Smooth muscle cell of the coronary artery (primary cell): Measurements from ENCODE around the gene STK35. TPM values are rescaled to one million over a fixed set of nuclear protein-coding genes. Genes with fewer than 3 reads are reported as not detected.

Experiments used
- total RNA-seq: library from RNA; depleted of rRNA; stranded (reverse); fragments of >200 nt; gene quantifications from 2 replicates; pipeline ENCODE4 v1.2.3, GENCODE V29; 2014; ENCODE audit warnings: low replicate concordance

Gene STK35
- total RNA-seq, result 9.9 and 11.0 TPM in 2 replicates

DNA sequence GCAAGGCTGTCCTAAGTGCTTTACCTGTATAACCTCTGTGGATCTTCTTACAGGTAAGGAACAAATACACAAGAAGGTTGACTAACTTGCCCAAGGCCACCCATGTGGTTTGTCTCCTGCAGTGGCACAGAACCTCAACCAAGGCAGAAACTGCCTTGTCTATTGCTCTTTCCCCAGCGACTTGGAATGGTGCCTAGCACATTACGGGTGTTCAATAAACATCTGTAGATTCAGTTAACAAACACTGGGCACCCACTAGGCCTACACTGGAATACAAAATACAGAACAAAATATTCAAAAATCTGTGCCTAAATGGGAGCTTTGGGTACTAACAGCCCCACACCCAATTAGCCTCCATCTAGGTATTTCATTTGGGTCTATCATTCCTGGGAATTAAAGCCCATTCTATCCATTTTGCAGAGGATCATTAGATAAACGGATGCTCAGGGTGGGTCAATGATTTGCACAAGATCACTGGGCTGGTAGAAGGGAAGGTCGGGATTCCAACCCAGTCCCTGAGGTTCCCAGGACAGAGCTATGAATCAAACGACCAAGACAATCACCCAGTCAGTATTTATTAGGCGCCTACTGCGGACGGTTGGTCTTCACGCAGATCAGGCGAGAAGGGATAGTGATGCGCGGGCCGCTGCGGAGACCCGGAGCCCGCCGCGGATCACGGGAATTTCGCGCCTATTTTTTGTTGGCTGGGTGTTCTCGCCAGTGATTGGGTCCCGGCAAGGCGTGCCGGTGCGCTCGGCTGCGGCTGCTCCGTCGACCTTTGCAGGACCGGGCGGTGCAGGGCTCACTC lies at the start of gene STK35:
Gene STK35, plus strand, starts transcription at position 771 of the 808 bp plus-strand sequence. CDS start 55 bp downstream, outside the sequence.

Other genes with a start within 250 kb of the STK35 start
- 6.0 and 8.2 TPM in 2 replicates for gene SIRPA, start 206.4 kb upstream of the STK35 start, total RNA-seq
- not detected in 2 replicates for gene PDYN, start 107.8 kb upstream of the STK35 start, total RNA-seq
- not detected in 2 replicates for gene TGM3, start 194.2 kb downstream of the STK35 start, total RNA-seq